Muscle of leg (tissue), 11 donors: ENCODE data around the gene ITGA1. TPM values are rescaled to one million over a fixed set of nuclear protein-coding genes. Genes with fewer than 3 reads are reported as not detected.
A peak's percentile ranks its signal among the peaks of the same experiment; 100 is the strongest.

Experiments used
- DNase-seq: peaks from one replicate; pipeline ENCODE4 v3.0.0; 2013
- H3K27ac ChIP-seq: one replicate; pipeline ENCODE4 v1.5.1; 2013; ENCODE audit warnings: mild to moderate bottlenecking, low read length, control low read depth
- H3K27me3 ChIP-seq: one replicate; pipeline ENCODE4 v1.6.1; 2013; ENCODE audit warnings: low read length; ENCODE audit not compliant: control insufficient read depth, insufficient read depth
- H3K36me3 ChIP-seq: one replicate; pipeline ENCODE4 v1.6.1; 2013; ENCODE audit warnings: low read length; ENCODE audit not compliant: control insufficient read depth, insufficient read depth
- H3K4me1 ChIP-seq: one replicate; pipeline ENCODE4 v1.6.1; 2013; ENCODE audit warnings: low read length; ENCODE audit not compliant: control insufficient read depth, insufficient read depth
- H3K4me3 ChIP-seq: one replicate; pipeline ENCODE4 v1.5.1; 2013; ENCODE audit warnings: low read length, control low read depth
- H3K9me3 ChIP-seq: replicated peaks from 2 replicates; pipeline ENCODE4 v1.6.1; 2013; ENCODE audit warnings: low read depth, low read length; ENCODE audit not compliant: control insufficient read depth
- WGBS: methylation state at CpG from one replicate; pipeline ENCODE4 v1.1.5; 2013; ENCODE audit warnings: missing lambda C conversion rate; ENCODE audit not compliant: insufficient coverage; 5-methylcytosine and 5-hydroxymethylcytosine counted together
- polyA plus RNA-seq, 8 donors: library from polyadenylated mRNA; unstranded; fragments of 120-200 nt; gene quantifications; one replicate each; pipeline versions ENCODE4 v1.2.1 to v1.2.3, GENCODE V29; 2013; ENCODE audit warnings: inconsistent platforms in 1 of 8, low replicate concordance in 1 of 8; ENCODE audit not compliant: insufficient read length in 8 of 8, insufficient read depth in 1 of 8
- total RNA-seq: library from RNA; stranded (reverse); fragments of 120-200 nt; gene quantifications from one replicate; pipeline ENCODE4 v1.2.4, GENCODE V29; 2013

The ITGA1 gene
- total and polyA plus RNA-seq, 9 donors = 11.5 to 36.5 (median 21.6) TPM

- Histone ChIP-seq H3K36me3 (no peaks in the 10 kb centered on the region), H3K9me3 (no peaks in the 10 kb centered on the region), H3K27me3 (no peaks in the 10 kb centered on the region), H3K4me3 (no peak overlapping the region), H3K4me1 (peaks cover 2% of the 10 kb centered on the region), H3K27ac (no peak overlapping the region)
- no peak for DNase-seq
- no CpG with 5 or more reads among the region's 2 CpGs for WGBS
These were observed 80.7 kb downstream of the ITGA1 start for GRCh38 chr5:52868417-52868816.

DNA sequence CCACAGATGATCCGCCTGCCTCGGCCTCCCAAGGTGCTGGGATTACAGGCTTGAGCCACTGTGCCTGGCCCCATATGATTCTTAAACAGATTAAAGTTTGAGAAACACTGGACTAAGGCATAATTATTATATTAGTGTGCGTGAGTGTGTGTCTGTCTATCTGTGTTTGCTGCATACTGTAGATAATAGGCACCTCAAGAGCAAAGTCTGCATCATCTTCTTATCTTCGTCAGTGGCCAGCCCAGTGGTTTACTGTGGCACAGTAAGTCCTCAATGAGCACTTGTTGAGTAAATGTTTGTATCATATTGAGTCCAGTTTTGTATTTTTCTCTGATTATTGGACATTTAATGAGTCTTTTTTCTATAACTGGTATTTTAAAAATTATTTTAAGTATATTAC, 81.7 kb downstream of the ITGA1 start:
- H3K36me3 ChIP-seq = no peaks in the 10 kb centered on the region
- H3K9me3 ChIP-seq = no peaks in the 10 kb centered on the region
- no peak overlapping the region for H3K27ac ChIP-seq

DNA sequence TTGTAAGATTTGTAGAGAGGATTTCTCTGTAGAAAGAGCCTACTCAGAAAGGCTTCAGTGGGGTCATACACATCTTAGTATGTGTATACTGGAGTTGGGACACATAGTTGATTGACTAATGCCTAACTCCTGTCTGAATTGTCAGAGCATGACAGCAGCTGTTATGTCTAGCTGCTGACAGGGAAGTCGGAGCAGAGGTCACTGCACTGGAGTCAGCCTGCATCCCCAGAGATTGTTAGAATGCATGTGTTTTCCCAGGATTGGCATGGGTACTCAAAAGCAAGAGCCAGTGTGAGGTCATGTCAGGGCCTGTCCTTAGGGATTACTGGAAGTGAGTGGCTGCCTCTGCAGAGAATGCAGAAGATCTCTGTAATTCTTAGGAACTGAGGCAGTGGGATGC, 82.7 kb downstream of the ITGA1 start:
- H3K27ac ChIP-seq = no peak overlapping the region
- peak; percentile 26 for DNase-seq
- no peaks in the 10 kb centered on the region for H3K9me3 ChIP-seq
- WGBS = 55% methylated on average over 1 of the region's 1 CpG
- H3K27me3 ChIP-seq = no peaks in the 10 kb centered on the region
- H3K4me1 ChIP-seq = peaks cover 2% of the 10 kb centered on the region
- no peak overlapping the region for H3K4me3 ChIP-seq
- H3K36me3 ChIP-seq = no peaks in the 10 kb centered on the region

More for the DNA sequence above, 81.7 kb downstream of the ITGA1 start:
- no peaks in the 10 kb centered on the region for H3K27me3 ChIP-seq
- 83% methylated on average over 1 of the region's 4 CpGs for WGBS
- H3K4me1 ChIP-seq = peaks cover 2% of the 10 kb centered on the region
- no peak overlapping the region for H3K4me3 ChIP-seq
- DNase-seq = no peak

DNA sequence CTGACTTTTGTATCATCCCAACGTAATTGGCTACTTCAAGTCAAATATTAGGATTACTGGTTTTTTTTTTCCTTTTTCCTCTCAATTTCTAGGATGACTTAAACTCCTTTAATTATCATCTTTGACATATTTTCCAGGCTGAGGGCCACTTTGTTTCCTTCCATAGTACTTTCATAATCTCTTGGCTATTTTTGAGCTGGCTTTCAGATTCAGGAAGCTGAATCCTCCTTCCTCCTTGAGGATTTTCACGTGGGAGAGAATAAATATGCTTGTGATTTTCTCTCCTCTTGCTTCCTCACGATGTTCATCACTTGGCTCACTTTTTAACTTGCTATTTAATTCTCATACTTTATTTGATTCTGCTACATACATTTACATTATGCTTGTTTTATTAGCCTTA, 88.1 kb downstream of the ITGA1 start:
- no CpG with 5 or more reads among the region's 3 CpGs for WGBS
- peak; percentile 75 for DNase-seq
- H3K4me3 ChIP-seq = no peak overlapping the region
- H3K9me3 ChIP-seq = no peaks in the 10 kb centered on the region
- H3K27ac ChIP-seq = no peak overlapping the region
- H3K27me3 ChIP-seq = no peaks in the 10 kb centered on the region
- H3K36me3 ChIP-seq = no peaks in the 10 kb centered on the region
- H3K4me1 ChIP-seq = no peaks in the 10 kb centered on the region

GRCh38 chr5:52876456-52876855, 88.7 kb downstream of the ITGA1 start:
- Histone ChIP-seq H3K4me3 (no peak overlapping the region), H3K9me3 (no peaks in the 10 kb centered on the region), H3K27me3 (no peaks in the 10 kb centered on the region), H3K4me1 (no peaks in the 10 kb centered on the region), H3K27ac (no peak overlapping the region), H3K36me3 (no peaks in the 10 kb centered on the region)
- DNase-seq = no peak
- 100% methylated on average over 1 of the region's 4 CpGs for WGBS

- Histone ChIP-seq H3K27me3 (no peaks in the 10 kb centered on the region), H3K4me3 (no peak overlapping the region), H3K36me3 (no peaks in the 10 kb centered on the region), H3K27ac (no peak overlapping the region), H3K9me3 (no peaks in the 10 kb centered on the region), H3K4me1 (no peaks in the 10 kb centered on the region)
- DNase-seq = no peak
- WGBS = 17% methylated on average over 1 of the region's 3 CpGs
These were observed 90.9 kb downstream of the ITGA1 start for GRCh38 chr5:52878656-52879055.

DNA sequence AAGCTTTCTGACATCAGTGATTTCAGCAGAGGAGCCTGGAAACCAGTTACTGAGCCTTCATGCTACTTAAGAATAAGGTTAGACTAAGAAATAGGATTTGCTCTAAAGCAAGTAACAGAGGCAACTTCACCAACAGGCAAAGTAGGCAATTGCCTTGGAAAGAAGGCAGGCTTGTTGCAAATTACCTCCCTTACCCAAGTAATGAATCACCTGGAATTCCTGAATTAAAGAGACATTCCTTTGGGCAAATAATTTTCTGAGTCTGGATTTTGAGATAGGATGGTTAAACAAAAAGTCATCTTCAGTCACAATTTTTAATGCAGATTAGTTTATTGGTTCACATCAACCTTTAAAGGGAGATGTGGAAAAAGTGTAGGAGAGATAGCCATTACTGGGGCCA, 92.8 kb downstream of the ITGA1 start:
- Histone ChIP-seq H3K9me3 (no peaks in the 10 kb centered on the region), H3K4me3 (no peak overlapping the region), H3K36me3 (no peaks in the 10 kb centered on the region), H3K4me1 (no peaks in the 10 kb centered on the region), H3K27ac (no peak overlapping the region), H3K27me3 (no peaks in the 10 kb centered on the region)
- DNase-seq = no peak

- DNase-seq = no peak
- no peak overlapping the region for H3K4me3 ChIP-seq
- WGBS = 100% methylated on average over 1 of the region's 4 CpGs
- no peaks in the 10 kb centered on the region for H3K27me3 ChIP-seq
- no peak overlapping the region for H3K27ac ChIP-seq
- no peaks in the 10 kb centered on the region for H3K9me3 ChIP-seq
- H3K4me1 ChIP-seq = no peaks in the 10 kb centered on the region
- no peaks in the 10 kb centered on the region for H3K36me3 ChIP-seq
These were observed 93.8 kb downstream of the ITGA1 start for GRCh38 chr5:52881468-52881867.

DNA sequence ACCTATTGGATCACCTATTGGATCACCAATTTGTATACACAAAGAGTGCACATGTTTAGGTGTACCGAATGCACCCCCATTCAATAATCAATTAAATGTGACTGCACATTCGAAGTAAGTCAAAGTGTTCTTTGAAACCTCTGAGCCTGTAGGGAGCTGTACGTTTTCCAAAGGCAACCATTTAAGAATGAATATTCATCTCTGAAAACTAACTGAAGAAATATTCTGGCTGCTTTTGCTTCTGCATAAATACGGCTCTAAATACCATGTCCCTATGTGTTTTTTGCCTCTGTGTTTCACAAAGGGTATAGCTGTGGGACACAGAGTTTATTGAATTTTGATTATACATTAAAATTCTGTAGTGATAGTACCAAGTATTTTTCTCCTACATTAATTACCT, 95.4 kb downstream of the ITGA1 start:
- no peak overlapping the region for H3K27ac ChIP-seq
- H3K9me3 ChIP-seq = no peaks in the 10 kb centered on the region
- 52% methylated on average over 3 of the region's 4 CpGs for WGBS
- H3K27me3 ChIP-seq = no peaks in the 10 kb centered on the region
- H3K36me3 ChIP-seq = no peaks in the 10 kb centered on the region
- peak; percentile 46 for DNase-seq
- no peak overlapping the region for H3K4me3 ChIP-seq
- no peaks in the 10 kb centered on the region for H3K4me1 ChIP-seq

DNA sequence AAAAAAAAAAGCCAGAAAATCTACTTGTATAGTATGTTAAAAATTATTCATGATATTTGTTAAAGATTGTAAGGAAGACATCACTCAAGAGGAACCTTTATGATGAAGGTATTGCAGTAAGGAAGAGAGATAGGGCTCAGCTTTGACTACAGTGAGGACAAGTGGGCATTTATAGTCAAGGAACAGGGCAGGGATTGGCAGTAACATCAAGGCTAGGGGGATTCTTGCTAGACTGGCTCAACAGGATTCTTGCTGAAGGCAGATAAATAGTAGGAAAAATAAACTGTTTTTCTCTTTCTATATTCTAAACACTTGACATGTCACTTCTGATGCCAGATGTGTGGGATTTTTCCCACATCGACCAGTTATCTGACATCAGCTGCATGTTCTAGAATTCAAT, 96.7 kb downstream of the ITGA1 start:
- no peak overlapping the region for H3K27ac ChIP-seq
- WGBS = 100% methylated on average over 1 of the region's 1 CpG
- no peaks in the 10 kb centered on the region for H3K27me3 ChIP-seq
- no peak overlapping the region for H3K4me3 ChIP-seq
- DNase-seq = no peak
- H3K4me1 ChIP-seq = no peaks in the 10 kb centered on the region
- H3K36me3 ChIP-seq = peaks cover 2% of the 10 kb centered on the region
- no peaks in the 10 kb centered on the region for H3K9me3 ChIP-seq

- Histone ChIP-seq H3K27me3 (no peaks in the 10 kb centered on the region), H3K4me1 (no peaks in the 10 kb centered on the region), H3K36me3 (peaks cover 2% of the 10 kb centered on the region), H3K4me3 (no peak overlapping the region), H3K27ac (no peak overlapping the region), H3K9me3 (no peaks in the 10 kb centered on the region)
- 93% methylated on average over 2 of the region's 4 CpGs for WGBS
- DNase-seq = no peak
These were observed 97.9 kb downstream of the ITGA1 start for GRCh38 chr5:52885614-52886013.
